LNCAP (cell line): ENCODE data around the gene DDX3X.

ENCODE experiments used
- CTCF ChIP-seq: fragments of 450-650 bp; IDR thresholded peaks from 2 replicates; pipeline ENCODE4 v1.5.1; 2017; ENCODE audit warnings: mild to moderate bottlenecking

DDX3X gene

GRCh38 chrX:41351923-41352322 lies 18.0 kb downstream of the DDX3X start:
- TF ChIP-seq CTCF, result no peak

GRCh38 chrX:41352329-41352838 lies 18.4 kb downstream of the DDX3X start:
- TF ChIP-seq CTCF, result no peak

- TF ChIP-seq CTCF, result no peak
These were observed 20.0 kb downstream of the DDX3X start for GRCh38 chrX:41353985-41354384.

GRCh38 chrX:41369152-41369551 lies 35.2 kb downstream of the DDX3X start:
- no peak for TF ChIP-seq CTCF

GRCh38 chrX:41373989-41374606 lies 40.1 kb downstream of the DDX3X start:
- no peak for TF ChIP-seq CTCF

- TF ChIP-seq CTCF, result no peak
These were observed 43.7 kb downstream of the DDX3X start for GRCh38 chrX:41377624-41378023.

GRCh38 chrX:41381685-41382084 lies 47.7 kb downstream of the DDX3X start:
- TF ChIP-seq CTCF, result no peak
